HepG2 (cell line): ENCODE measurements around the gene DAAM1. TPM values are rescaled to one million over a fixed set of nuclear protein-coding genes. Genes with fewer than 3 reads are reported as not detected.

Experiments used
- DRAP1 ChIP-seq: IDR thresholded peaks from 2 replicates; pipeline ENCODE4 v1.6.1; 2016; ENCODE audit warnings: missing genetic modification reagents, missing compliant biosample characterization
- GABPA ChIP-seq, 2 experiments: IDR thresholded peaks; 2 replicates each; pipeline ENCODE4 v1.6.1; 2011 to 2016; ENCODE audit warnings: low read depth in 2 of 2, low read length in 1 of 2, missing biosample characterization in 1 of 2, missing genetic modification characterization in 1 of 2
- GATAD2A ChIP-seq: IDR thresholded peaks from 2 replicates; pipeline ENCODE4 v1.6.1; 2016
- MXI1 ChIP-seq: IDR thresholded peaks from 3 replicates; pipeline ENCODE4 v1.6.1; 2012; ENCODE audit warnings: low read depth, low read length, inconsistent platforms, borderline replicate concordance
- NFYB ChIP-seq: sonication (generic); formaldehyde crosslinking; IDR thresholded peaks from 2 replicates; pipeline ENCODE4 v1.4.0; 2020; ENCODE audit warnings: missing genetic modification reagents
- NONO ChIP-seq, 2 experiments: fragments of 450-650 bp in 1 of 2; sonication (generic) in 1 of 2; formaldehyde crosslinking in 1 of 2; IDR thresholded peaks in 1 of 2; conservative IDR thresholded peaks in 1 of 2; 2 replicates each; pipeline versions ENCODE4 v1.6.1 to v1.8.0; 2017 to 2022; ENCODE audit warnings: mild to moderate bottlenecking in 1 of 2, missing genetic modification reagents in 1 of 2, moderate library complexity in 1 of 2
- SATB2 ChIP-seq: sonication (generic); formaldehyde crosslinking; IDR thresholded peaks from 2 replicates; pipeline ENCODE4 v1.5.0; 2020; ENCODE audit warnings: missing genetic modification reagents
- ZBTB43 ChIP-seq: sonication (generic); formaldehyde crosslinking; conservative IDR thresholded peaks from 2 replicates; pipeline ENCODE4 v1.4.0; 2020; ENCODE audit warnings: missing genetic modification reagents
- ZFX ChIP-seq: sonication (generic); formaldehyde crosslinking; IDR thresholded peaks from 2 replicates; pipeline ENCODE4 v1.4.0; 2020; ENCODE audit warnings: mild to moderate bottlenecking, low read depth, missing genetic modification reagents, moderate library complexity
- ZNF574 ChIP-seq: sonication (generic); formaldehyde crosslinking; IDR thresholded peaks from 2 replicates; pipeline ENCODE4 v1.4.0; 2020; ENCODE audit warnings: missing genetic modification reagents
- polyA plus RNA-seq, 8 experiments: library from polyadenylated mRNA; depleted of rRNA in 3 of 8; stranded (reverse) in 7 of 8; unstranded in 1 of 8; fragments of >200 nt; fragmentation: Illumina TruSeq in 4 of 8; extraction: Trizol in 4 of 8; gene quantifications; 2 replicates each; pipeline versions ENCODE4 v1.2.1 to v1.2.3, GENCODE V29; 2011 to 2016; ENCODE audit warnings: low read depth in 4 of 8, missing spikeins in 1 of 8, mixed read lengths in 1 of 8; ENCODE audit not compliant: insufficient read depth in 1 of 8
- total RNA-seq, 5 experiments: library from RNA; depleted of rRNA; stranded (reverse); fragments of >200 nt; fragmentation: Illumina TruSeq; extraction: Trizol; gene quantifications; 2 replicates each; pipeline ENCODE4 v1.2.3, GENCODE V29; 2016; ENCODE audit warnings: low read depth in 1 of 5
- TF ChIP-seq, protein P1 (sequence below): sonication (generic); formaldehyde crosslinking; IDR thresholded peaks from 2 replicates; pipeline ENCODE4 v1.4.0; 2020; ENCODE audit warnings: mild to moderate bottlenecking, low read depth, missing genetic modification reagents
- TF ChIP-seq, protein P2 (sequence below): sonication (generic); formaldehyde crosslinking; IDR thresholded peaks from 2 replicates; pipeline ENCODE4 v1.8.0; 2022; ENCODE audit warnings: low read depth, missing genetic modification reagents
- TF ChIP-seq, protein P3 (sequence below): sonication (generic); formaldehyde crosslinking; IDR thresholded peaks from 2 replicates; pipeline ENCODE4 v1.8.1; 2023; ENCODE audit warnings: mild to moderate bottlenecking, moderate library complexity, missing genetic modification reagents

The DAAM1 gene
- total and polyA plus RNA-seq, 2 of the 13 experiments (the other 11 are each of a cell fraction or from before 2014, with no cell fraction given) = 10.9 to 24.5 TPM

DNA sequence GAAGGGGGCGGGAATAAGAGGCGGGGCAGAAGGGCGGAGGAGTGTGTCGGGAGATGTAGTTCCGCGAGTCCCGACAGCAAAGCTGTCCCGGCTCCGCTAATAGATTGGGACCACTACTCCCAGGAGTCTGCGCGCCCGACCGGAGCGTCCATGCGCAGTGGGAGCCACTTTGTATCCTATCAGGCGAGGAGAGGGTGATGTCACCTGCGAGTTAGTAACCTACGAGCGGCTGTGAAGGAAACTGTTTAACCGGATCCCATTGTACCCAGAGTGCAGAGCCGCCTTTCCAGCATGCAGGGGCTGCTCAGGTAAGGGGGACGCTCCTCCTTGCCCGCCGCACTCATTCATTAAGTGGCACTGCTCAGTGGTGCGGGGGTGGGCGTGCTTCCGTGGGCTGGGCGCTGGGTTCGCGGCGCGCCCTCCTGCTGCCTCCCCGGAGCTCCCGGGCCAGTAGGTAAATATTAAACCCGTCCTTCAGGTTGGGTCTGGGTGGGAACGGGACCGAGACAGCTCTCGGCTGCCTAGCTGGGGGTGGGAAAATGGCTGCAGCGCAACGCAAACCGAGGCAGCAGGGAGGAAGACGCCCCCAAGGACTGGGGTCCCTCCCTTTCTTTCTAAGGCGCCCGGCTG lies at the start of gene DAAM1 (continued):
- TF ChIP-seq, protein P1, sequence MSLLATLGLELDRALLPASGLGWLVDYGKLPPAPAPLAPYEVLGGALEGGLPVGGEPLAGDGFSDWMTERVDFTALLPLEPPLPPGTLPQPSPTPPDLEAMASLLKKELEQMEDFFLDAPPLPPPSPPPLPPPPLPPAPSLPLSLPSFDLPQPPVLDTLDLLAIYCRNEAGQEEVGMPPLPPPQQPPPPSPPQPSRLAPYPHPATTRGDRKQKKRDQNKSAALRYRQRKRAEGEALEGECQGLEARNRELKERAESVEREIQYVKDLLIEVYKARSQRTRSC (CRISPR knock-in tag) = no peak
- TF ChIP-seq NONO (IDR thresholded peaks at IDR 0.05) (no peak), NONO (CRISPR knock-in tag; conservative IDR thresholded peaks at IDR 0.05) (no peak; the same call in 1 of the 2 replicates), GABPA (IDR thresholded peaks at IDR 0.05; ENCODE audit: low read depth, low read length) (no peak), GABPA (CRISPR knock-in tag; IDR thresholded peaks at IDR 0.05; ENCODE audit: low read depth) (peak; percentile 62), GATAD2A (CRISPR knock-in tag) (peak; percentile 14; the same call in 1 of the 2 replicates), ZNF574 (CRISPR knock-in tag) (peak; percentile 50; the same call in 1 of the 2 replicates), DRAP1 (CRISPR knock-in tag) (peak; percentile 88), SATB2 (0 out of 2 replicates have a peak, but pooled peaks have one; percentile 22), MXI1 (peak; percentile 29; the same call in 1 of the 3 replicates), NFYB (CRISPR knock-in tag) (peak; percentile 67), ZFX (CRISPR knock-in tag) (peak; percentile 34; the same call in 1 of the 2 replicates), ZBTB43 (no peak)
- TF ChIP-seq, protein P2, sequence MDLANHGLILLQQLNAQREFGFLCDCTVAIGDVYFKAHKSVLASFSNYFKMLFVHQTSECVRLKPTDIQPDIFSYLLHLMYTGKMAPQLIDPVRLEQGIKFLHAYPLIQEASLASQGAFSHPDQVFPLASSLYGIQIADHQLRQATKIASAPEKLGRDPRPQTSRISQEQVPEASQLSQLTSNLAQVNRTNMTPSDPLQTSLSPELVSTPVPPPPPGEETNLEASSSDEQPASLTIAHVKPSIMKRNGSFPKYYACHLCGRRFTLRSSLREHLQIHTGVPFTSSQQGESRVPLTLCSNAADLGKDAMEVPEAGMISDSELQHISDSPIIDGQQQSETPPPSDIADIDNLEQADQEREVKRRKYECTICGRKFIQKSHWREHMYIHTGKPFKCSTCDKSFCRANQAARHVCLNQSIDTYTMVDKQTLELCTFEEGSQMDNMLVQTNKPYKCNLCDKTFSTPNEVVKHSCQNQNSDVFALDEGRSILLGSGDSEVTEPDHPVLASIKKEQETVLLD = peak; percentile 23; the same call in 1 of the 2 replicates
- TF ChIP-seq, protein P3, sequence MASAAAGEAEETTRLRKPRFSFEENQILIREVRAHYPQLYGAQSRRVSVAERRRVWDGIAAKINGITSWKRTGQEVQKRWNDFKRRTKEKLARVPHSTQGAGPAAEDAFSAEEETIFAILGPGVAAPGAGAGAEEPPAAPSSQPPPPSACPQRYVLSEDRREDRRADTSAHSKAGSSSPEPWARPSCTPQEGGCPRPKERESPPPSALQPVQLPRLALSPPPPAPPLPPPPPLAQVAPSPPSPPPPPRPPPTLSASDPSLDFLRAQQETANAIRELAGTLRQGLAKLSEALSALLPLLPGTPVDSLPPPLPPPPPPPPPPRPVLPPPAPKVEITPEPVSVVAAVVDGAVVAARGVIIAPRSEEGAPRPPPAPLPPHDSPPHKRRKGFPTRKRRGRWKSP (CRISPR knock-in tag) = peak; percentile 46; the same call in 1 of the 2 replicates
